ENCODE measurements around the gene TRAPPC14. TPM values are rescaled to one million over a fixed set of nuclear protein-coding genes. Genes with fewer than 3 reads are reported as not detected.
A peak's percentile ranks its signal among the peaks of the same experiment; 100 is the strongest.

The TRAPPC14 gene
- total and polyA plus RNA-seq, 4 donors, result 2.8 to 9.7 (median 5.2) TPM

DNA sequence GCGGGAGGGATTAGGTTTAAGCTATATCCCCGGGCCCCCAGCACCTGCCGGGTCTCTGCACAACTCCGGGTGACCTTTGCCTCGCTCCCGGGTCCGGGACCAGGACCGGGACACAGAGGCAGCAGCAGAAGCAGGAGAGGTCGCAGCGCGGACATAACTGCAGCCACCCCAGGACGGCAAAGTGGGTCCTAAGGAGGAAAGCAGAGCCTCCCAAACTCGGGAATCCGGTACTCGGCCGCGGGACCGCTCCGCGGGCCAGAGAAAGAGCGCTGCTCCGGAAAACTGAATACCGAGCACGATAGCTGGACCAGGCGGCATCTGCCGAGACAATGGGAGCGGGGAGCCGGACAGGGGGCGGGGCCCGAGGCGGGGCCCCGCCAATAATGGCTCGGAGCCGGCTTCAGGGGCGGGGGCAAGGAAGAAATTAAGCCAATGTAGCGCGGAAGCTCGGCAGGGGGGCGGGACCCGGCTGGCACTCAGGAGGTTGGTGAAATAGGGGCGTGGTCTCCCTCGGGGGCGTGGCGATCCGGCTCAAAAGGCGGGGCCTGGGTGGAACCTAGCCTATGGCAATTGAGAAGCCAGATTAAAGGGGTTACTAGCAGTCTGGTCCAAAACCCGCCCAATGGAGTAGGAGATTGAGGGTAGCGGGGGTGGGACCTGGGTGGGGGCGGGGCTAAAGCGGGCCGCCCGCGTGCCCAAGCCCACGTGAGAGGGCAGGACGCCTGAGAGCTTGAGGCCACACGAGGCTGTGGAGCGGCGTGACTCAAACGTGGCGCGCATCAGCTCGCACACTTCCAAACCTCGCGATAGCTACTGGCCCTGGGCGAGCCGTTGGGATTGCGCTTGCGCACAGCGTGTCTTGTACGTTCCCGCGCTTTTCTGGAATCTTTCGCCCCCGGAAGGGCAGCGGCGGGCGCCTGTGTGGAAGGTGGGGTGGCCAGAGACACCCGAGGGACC lies 18.8 kb upstream of the TRAPPC14 start, which contains the start of the genes GPC2 and STAG3:
GPC2 (minus strand) TSS at position 337 of the 957 bp plus-strand sequence; CDS start at position 155, 182 bp downstream.
STAG3 (plus strand) TSS at position 874 of the 957 bp plus-strand sequence. CDS start 2,639 bp downstream, outside the sequence.
- Histone ChIP-seq H3K4me1 (ENCODE audit: control insufficient read depth in 4 of 4, insufficient read depth in 4 of 4, low read length in 3 of 4) (peaks cover 0 to 10% (median 5%) of the 10 kb centered on the region in 4 donors), H3K27ac (ENCODE audit: low read depth in 1 of 2, low read length in 2 of 2) (no peak within 1 kb of the TSS), H3K4me3 (ENCODE audit: low read depth in 1 of 3, low read length in 3 of 3) (peak within 1 kb of the TSS in 1 of 3 donors; percentile 47), H3K36me3 (ENCODE audit: control insufficient read depth in 4 of 4, insufficient read depth in 3 of 4, low read depth in 1 of 4, low read length in 3 of 4) (no peaks in the 10 kb centered on the region), H3K9me3 (ENCODE audit: control insufficient read depth in 4 of 4, low read length in 3 of 4) (no peaks in the 10 kb centered on the region), H3K27me3 (ENCODE audit: control insufficient read depth in 4 of 4, insufficient read depth in 4 of 4, low read length in 3 of 4) (no peaks in the 10 kb centered on the region), H3K9ac (ENCODE audit: low read depth in 1 of 2, low read length in 2 of 2) (no peak within 1 kb of the TSS)
- 8% methylated on average over 78 of the region's 78 CpGs for WGBS
- TF ChIP-seq SP1 (IDR thresholded peaks at IDR 0.05), result peak; percentile 52
- peak; percentile 24 for TF ChIP-seq MAX (IDR thresholded peaks at IDR 0.05)
- no peak for TF ChIP-seq HNF4G (IDR thresholded peaks at IDR 0.05)
- peak; percentile 42 for TF ChIP-seq YY1 (IDR thresholded peaks at IDR 0.05)
- TF ChIP-seq ZBTB33 (IDR thresholded peaks at IDR 0.05), result peak; percentile 71
- peak; percentile 93 for DNase-seq (ENCODE audit: low spot score)

DNA sequence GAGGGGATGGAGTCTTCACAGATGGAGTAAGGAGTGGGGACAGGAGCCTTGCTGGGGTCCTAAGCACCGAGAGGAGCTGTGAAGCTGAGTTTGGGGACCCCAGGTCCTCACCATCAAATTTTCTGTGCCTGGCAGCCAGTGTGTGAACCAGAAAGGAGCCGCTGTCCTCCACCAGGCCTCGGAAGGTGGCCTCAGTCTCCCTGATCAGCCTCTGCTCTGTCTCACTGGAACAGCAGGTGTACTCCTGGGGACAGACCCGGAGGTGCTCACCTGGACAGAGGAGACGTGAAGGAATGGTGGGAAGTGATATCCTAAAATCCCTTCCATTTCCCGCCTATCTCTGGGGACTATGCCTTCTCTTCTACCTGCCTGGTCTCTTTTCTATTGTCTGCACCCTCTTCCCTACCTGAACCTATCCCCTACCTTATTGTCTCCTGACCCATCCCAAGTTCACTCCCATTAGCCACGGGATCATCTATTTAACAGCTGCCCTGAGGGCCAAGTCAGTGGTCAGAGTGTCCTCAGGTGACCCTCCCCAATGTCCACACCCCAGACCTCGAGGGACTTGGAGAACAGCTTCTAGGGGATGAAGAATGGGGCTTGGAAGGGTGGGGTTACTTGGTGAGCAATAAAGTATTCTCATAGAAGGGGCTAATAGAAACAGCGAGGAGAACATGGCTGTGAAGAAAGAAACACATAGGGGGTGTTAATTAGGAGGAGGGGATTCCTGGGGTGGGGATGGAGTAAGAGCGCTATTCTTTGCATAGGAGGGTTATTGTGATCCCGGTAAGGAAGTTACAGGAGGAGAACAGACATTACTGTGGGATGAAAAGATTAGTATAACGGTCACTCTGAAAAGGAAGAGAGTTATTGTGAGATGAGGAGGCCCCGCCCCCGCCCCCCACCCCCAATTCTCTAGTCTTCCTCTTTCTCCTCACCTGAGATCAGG lies 17.8 kb upstream of the TRAPPC14 start:
- H3K9me3 ChIP-seq (ENCODE audit: control insufficient read depth in 4 of 4, low read length in 3 of 4), result no peaks in the 10 kb centered on the region
- no peak for DNase-seq (ENCODE audit: low spot score)
- H3K4me3 ChIP-seq (ENCODE audit: low read depth in 1 of 3, low read length in 3 of 3), result peak overlapping the region in 1 of 3 donors; percentile 47
- H3K4me1 ChIP-seq (ENCODE audit: control insufficient read depth in 4 of 4, insufficient read depth in 4 of 4, low read length in 3 of 4), result peaks cover 0 to 10% (median 7%) of the 10 kb centered on the region in 4 donors
- WGBS, result 57% methylated on average over 14 of the region's 14 CpGs
- no peaks in the 10 kb centered on the region for H3K36me3 ChIP-seq (ENCODE audit: control insufficient read depth in 4 of 4, insufficient read depth in 3 of 4, low read depth in 1 of 4, low read length in 3 of 4)
- no peak overlapping the region for H3K27ac ChIP-seq (ENCODE audit: low read depth in 1 of 2, low read length in 2 of 2)
- H3K27me3 ChIP-seq (ENCODE audit: control insufficient read depth in 4 of 4, insufficient read depth in 4 of 4, low read length in 3 of 4), result peaks cover 0 to 3% (median 0%) of the 10 kb centered on the region in 4 donors
- H3K9ac ChIP-seq (ENCODE audit: low read depth in 1 of 2, low read length in 2 of 2), result no peak overlapping the region
- TF ChIP-seq, protein P1, sequence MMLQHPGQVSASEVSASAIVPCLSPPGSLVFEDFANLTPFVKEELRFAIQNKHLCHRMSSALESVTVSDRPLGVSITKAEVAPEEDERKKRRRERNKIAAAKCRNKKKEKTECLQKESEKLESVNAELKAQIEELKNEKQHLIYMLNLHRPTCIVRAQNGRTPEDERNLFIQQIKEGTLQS (IDR thresholded peaks at IDR 0.05), result no peak
- TF ChIP-seq SP1 (IDR thresholded peaks at IDR 0.05), result no peak
- TF ChIP-seq, protein P2, sequence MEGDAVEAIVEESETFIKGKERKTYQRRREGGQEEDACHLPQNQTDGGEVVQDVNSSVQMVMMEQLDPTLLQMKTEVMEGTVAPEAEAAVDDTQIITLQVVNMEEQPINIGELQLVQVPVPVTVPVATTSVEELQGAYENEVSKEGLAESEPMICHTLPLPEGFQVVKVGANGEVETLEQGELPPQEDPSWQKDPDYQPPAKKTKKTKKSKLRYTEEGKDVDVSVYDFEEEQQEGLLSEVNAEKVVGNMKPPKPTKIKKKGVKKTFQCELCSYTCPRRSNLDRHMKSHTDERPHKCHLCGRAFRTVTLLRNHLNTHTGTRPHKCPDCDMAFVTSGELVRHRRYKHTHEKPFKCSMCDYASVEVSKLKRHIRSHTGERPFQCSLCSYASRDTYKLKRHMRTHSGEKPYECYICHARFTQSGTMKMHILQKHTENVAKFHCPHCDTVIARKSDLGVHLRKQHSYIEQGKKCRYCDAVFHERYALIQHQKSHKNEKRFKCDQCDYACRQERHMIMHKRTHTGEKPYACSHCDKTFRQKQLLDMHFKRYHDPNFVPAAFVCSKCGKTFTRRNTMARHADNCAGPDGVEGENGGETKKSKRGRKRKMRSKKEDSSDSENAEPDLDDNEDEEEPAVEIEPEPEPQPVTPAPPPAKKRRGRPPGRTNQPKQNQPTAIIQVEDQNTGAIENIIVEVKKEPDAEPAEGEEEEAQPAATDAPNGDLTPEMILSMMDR (IDR thresholded peaks at IDR 0.05; ENCODE audit: low read depth, low read length, missing input control), result no peak
- no peak for TF ChIP-seq FOXA2 (IDR thresholded peaks at IDR 0.05)
- no peak for TF ChIP-seq MAX (IDR thresholded peaks at IDR 0.05)
- no peak for TF ChIP-seq RAD21 (IDR thresholded peaks at IDR 0.05)
- TF ChIP-seq FOXA1 (IDR thresholded peaks at IDR 0.05), result no peak
- no peak for TF ChIP-seq ZBTB33 (IDR thresholded peaks at IDR 0.05)
- TF ChIP-seq GABPA (IDR thresholded peaks at IDR 0.05 in 1 of 2, conservative IDR thresholded peaks at IDR 0.05 in 1 of 2), result no peak
- no peak for TF ChIP-seq NR2F2 (IDR thresholded peaks at IDR 0.05)
- TF ChIP-seq, protein P3, sequence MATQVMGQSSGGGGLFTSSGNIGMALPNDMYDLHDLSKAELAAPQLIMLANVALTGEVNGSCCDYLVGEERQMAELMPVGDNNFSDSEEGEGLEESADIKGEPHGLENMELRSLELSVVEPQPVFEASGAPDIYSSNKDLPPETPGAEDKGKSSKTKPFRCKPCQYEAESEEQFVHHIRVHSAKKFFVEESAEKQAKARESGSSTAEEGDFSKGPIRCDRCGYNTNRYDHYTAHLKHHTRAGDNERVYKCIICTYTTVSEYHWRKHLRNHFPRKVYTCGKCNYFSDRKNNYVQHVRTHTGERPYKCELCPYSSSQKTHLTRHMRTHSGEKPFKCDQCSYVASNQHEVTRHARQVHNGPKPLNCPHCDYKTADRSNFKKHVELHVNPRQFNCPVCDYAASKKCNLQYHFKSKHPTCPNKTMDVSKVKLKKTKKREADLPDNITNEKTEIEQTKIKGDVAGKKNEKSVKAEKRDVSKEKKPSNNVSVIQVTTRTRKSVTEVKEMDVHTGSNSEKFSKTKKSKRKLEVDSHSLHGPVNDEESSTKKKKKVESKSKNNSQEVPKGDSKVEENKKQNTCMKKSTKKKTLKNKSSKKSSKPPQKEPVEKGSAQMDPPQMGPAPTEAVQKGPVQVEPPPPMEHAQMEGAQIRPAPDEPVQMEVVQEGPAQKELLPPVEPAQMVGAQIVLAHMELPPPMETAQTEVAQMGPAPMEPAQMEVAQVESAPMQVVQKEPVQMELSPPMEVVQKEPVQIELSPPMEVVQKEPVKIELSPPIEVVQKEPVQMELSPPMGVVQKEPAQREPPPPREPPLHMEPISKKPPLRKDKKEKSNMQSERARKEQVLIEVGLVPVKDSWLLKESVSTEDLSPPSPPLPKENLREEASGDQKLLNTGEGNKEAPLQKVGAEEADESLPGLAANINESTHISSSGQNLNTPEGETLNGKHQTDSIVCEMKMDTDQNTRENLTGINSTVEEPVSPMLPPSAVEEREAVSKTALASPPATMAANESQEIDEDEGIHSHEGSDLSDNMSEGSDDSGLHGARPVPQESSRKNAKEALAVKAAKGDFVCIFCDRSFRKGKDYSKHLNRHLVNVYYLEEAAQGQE (IDR thresholded peaks at IDR 0.05), result no peak
- no peak for TF ChIP-seq RXRA (IDR thresholded peaks at IDR 0.05)
- TF ChIP-seq YY1 (IDR thresholded peaks at IDR 0.05), result no peak
- no peak for TF ChIP-seq HNF4A (conservative IDR thresholded peaks at IDR 0.05)
- TF ChIP-seq JUND (IDR thresholded peaks at IDR 0.05), result no peak
- TF ChIP-seq EGR1 (IDR thresholded peaks at IDR 0.05; ENCODE audit: low read depth in 2 of 2), result no peak
- TF ChIP-seq TAF1 (conservative IDR thresholded peaks at IDR 0.05), result no peak

All from liver (tissue), 9 donors.